HepG2 (cell line): ENCODE measurements around the gene ATP5MK. TPM values are rescaled to one million over a fixed set of nuclear protein-coding genes. Genes with fewer than 3 reads are reported as not detected.

Experiments used
- CBFB ChIP-seq: sonication (generic); formaldehyde crosslinking; IDR thresholded peaks from 2 replicates; pipeline ENCODE4 v1.4.0; 2020; ENCODE audit warnings: missing genetic modification reagents
- FOXA1 ChIP-seq, 2 experiments: fragments of 450-650 bp in 1 of 2; sonication (generic) in 1 of 2; formaldehyde crosslinking in 1 of 2; IDR thresholded peaks; 2 replicates each; pipeline versions ENCODE4 v1.4.0 to v1.6.1; 2016 to 2020; ENCODE audit warnings: missing genetic modification reagents in 1 of 2
- FOXA3 ChIP-seq: IDR thresholded peaks from 2 replicates; pipeline ENCODE4 v1.6.1; 2016; ENCODE audit warnings: missing genetic modification reagents, missing compliant biosample characterization
- GATAD1 ChIP-seq: IDR thresholded peaks from 2 replicates; pipeline ENCODE4 v1.6.1; 2016; ENCODE audit warnings: missing genetic modification reagents, missing compliant biosample characterization
- HNF4A ChIP-seq: sonication (generic); formaldehyde crosslinking; IDR thresholded peaks from 2 replicates; pipeline ENCODE4 v1.4.0; 2020; ENCODE audit warnings: missing genetic modification reagents
- HOXA3 ChIP-seq: sonication (generic); formaldehyde crosslinking; IDR thresholded peaks from 2 replicates; pipeline ENCODE4 v1.5.0; 2020; ENCODE audit warnings: missing genetic modification reagents
- PPARG ChIP-seq: conservative IDR thresholded peaks from 2 replicates; pipeline ENCODE4 v1.6.1; 2016; ENCODE audit warnings: missing biosample characterization, missing genetic modification reagents
- RBM22 ChIP-seq: fragments of 200-400 bp; formaldehyde crosslinking; optimal IDR thresholded peaks from 2 replicates; pipeline ENCODE3; 2017; ENCODE audit warnings: mild to moderate bottlenecking, low read length, moderate library complexity
- SP1 ChIP-seq, 2 experiments: fragments of 450-650 bp in 1 of 2; sonication (generic) in 1 of 2; formaldehyde crosslinking in 1 of 2; IDR thresholded peaks; 2 replicates each; pipeline versions ENCODE4 v1.4.0 to v1.6.1; 2016 to 2020; ENCODE audit warnings: missing genetic modification reagents in 1 of 2
- ZC3H13 ChIP-seq: sonication (generic); formaldehyde crosslinking; IDR thresholded peaks from 2 replicates; pipeline ENCODE4 v1.8.1; 2023; ENCODE audit warnings: mild to moderate bottlenecking, missing genetic modification reagents, moderate library complexity
- ZMYM2 ChIP-seq: sonication (generic); formaldehyde crosslinking; IDR thresholded peaks from 2 replicates; pipeline ENCODE4 v1.8.0; 2022; ENCODE audit warnings: mild to moderate bottlenecking, missing genetic modification reagents
- ZNF205 ChIP-seq: IDR thresholded peaks from 2 replicates; pipeline ENCODE4 v1.6.1; 2018; ENCODE audit warnings: missing biosample characterization, missing genetic modification reagents
- ZNF274 ChIP-seq: sonication (generic); formaldehyde crosslinking; IDR thresholded peaks from 2 replicates; pipeline ENCODE4 v1.5.1; 2020; ENCODE audit warnings: mild to moderate bottlenecking, missing genetic modification reagents
- ZNF567 ChIP-seq: sonication (generic); formaldehyde crosslinking; IDR thresholded peaks from 2 replicates; pipeline ENCODE4 v1.8.1; 2023; ENCODE audit warnings: mild to moderate bottlenecking, missing genetic modification reagents, borderline replicate concordance
- ZNF670 ChIP-seq: sonication (generic); formaldehyde crosslinking; IDR thresholded peaks from 2 replicates; pipeline ENCODE4 v1.8.0; 2022; ENCODE audit warnings: mild to moderate bottlenecking, missing genetic modification reagents, borderline replicate concordance
- ZNF878 ChIP-seq: sonication (generic); formaldehyde crosslinking; IDR thresholded peaks from 2 replicates; pipeline ENCODE4 v1.8.1; 2023; ENCODE audit warnings: mild to moderate bottlenecking, missing genetic modification reagents, moderate library complexity
- ZNF891 ChIP-seq: sonication (generic); formaldehyde crosslinking; IDR thresholded peaks from 2 replicates; pipeline ENCODE4 v1.5.0; 2020; ENCODE audit warnings: mild to moderate bottlenecking, missing genetic modification reagents
- polyA plus RNA-seq, 8 experiments: library from polyadenylated mRNA; depleted of rRNA in 3 of 8; stranded (reverse) in 7 of 8; unstranded in 1 of 8; fragments of >200 nt; fragmentation: Illumina TruSeq in 4 of 8; extraction: Trizol in 4 of 8; gene quantifications; 2 replicates each; pipeline versions ENCODE4 v1.2.1 to v1.2.3, GENCODE V29; 2011 to 2016; ENCODE audit warnings: low read depth in 4 of 8, missing spikeins in 1 of 8, mixed read lengths in 1 of 8; ENCODE audit not compliant: insufficient read depth in 1 of 8
- total RNA-seq, 5 experiments: library from RNA; depleted of rRNA; stranded (reverse); fragments of >200 nt; fragmentation: Illumina TruSeq; extraction: Trizol; gene quantifications; 2 replicates each; pipeline ENCODE4 v1.2.3, GENCODE V29; 2016; ENCODE audit warnings: low read depth in 1 of 5
- TF ChIP-seq, protein P1 (sequence below): sonication (generic); formaldehyde crosslinking; IDR thresholded peaks from 2 replicates; pipeline ENCODE4 v1.5.1; 2020; ENCODE audit warnings: missing genetic modification reagents, mild to moderate bottlenecking, borderline replicate concordance
- TF ChIP-seq, protein P2 (sequence below): sonication (generic); formaldehyde crosslinking; IDR thresholded peaks from 2 replicates; pipeline ENCODE4 v1.4.0; 2020; ENCODE audit warnings: missing genetic modification reagents
- TF ChIP-seq, protein P3 (sequence below): sonication (generic); formaldehyde crosslinking; IDR thresholded peaks from 2 replicates; pipeline ENCODE4 v1.5.0; 2020; ENCODE audit warnings: mild to moderate bottlenecking, missing genetic modification reagents
- TF ChIP-seq, protein P4 (sequence below): sonication (generic); formaldehyde crosslinking; IDR thresholded peaks from 2 replicates; pipeline ENCODE4 v1.4.0; 2020; ENCODE audit warnings: missing genetic modification reagents

The ATP5MK gene
- total and polyA plus RNA-seq, 2 of the 13 experiments (the other 11 are each of a cell fraction or from before 2014, with no cell fraction given): 312 to 517 TPM

DNA sequence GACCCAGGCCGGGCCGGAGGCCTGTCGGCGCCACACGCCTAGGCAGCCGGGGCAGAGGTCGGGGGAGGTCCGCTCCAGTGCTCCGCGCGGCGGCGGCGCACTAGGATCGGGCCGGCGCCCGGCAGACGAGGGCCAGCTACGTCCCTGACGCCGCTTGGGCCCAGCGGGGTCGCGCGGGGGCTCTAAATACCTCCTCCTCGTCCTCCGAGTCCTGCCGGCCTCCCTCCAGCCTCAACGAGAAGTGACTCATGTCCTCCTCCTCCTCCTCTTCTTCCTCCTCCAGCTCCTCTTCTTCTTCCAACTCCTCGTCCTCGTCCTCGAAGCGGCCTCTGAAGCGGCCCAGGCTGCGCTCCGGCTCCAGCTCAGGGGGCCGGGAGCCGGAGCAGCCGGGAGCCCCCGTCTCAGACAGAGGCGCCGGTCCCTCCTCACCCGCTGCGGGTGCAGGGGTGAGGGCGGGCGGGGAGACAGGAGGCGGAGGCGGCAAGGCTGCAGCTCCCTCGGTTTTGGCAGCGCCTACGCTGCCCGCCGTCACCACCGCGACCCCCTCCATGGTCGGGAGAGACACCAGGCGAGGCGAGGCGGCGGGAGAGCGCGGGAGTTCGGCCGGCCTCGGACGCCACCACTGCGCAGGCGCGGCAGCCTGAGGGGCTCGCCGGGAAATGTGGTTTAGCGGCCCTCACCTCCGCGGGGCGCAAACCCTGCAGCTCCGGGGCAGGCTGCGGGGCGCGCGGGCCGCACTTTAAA lies 45.6 kb downstream of the ATP5MK start, which contains the start of gene PCGF6 (continued):
- TF ChIP-seq ZNF274 (CRISPR knock-in tag) (no peak), HNF4A (CRISPR knock-in tag) (no peak), SP1 (IDR thresholded peaks at IDR 0.05) (no peak), SP1 (CRISPR knock-in tag; IDR thresholded peaks at IDR 0.05) (peak; percentile 18; the same call in 1 of the 2 replicates), ZNF878 (no peak), ZNF891 (CRISPR knock-in tag) (no peak), ZNF670 (0 out of 2 replicates have a peak, but pooled peaks have one; percentile 31), GATAD1 (CRISPR knock-in tag) (peak; percentile 69), RBM22 (no peak), FOXA3 (CRISPR knock-in tag) (no peak), HOXA3 (CRISPR knock-in tag) (peak; percentile 66), PPARG (CRISPR knock-in tag) (no peak), ZNF205 (CRISPR knock-in tag) (no peak), CBFB (CRISPR knock-in tag) (0 out of 2 replicates have a peak, but pooled peaks have one; percentile 53), ZMYM2 (no peak), ZNF567 (0 out of 2 replicates have a peak, but pooled peaks have one; percentile 50), ZC3H13 (CRISPR knock-in tag) (no peak), FOXA1 (IDR thresholded peaks at IDR 0.05) (no peak), FOXA1 (CRISPR knock-in tag; IDR thresholded peaks at IDR 0.05) (no peak)
- TF ChIP-seq, protein P1, sequence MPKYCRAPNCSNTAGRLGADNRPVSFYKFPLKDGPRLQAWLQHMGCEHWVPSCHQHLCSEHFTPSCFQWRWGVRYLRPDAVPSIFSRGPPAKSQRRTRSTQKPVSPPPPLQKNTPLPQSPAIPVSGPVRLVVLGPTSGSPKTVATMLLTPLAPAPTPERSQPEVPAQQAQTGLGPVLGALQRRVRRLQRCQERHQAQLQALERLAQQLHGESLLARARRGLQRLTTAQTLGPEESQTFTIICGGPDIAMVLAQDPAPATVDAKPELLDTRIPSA: no peak
- TF ChIP-seq, protein P2, sequence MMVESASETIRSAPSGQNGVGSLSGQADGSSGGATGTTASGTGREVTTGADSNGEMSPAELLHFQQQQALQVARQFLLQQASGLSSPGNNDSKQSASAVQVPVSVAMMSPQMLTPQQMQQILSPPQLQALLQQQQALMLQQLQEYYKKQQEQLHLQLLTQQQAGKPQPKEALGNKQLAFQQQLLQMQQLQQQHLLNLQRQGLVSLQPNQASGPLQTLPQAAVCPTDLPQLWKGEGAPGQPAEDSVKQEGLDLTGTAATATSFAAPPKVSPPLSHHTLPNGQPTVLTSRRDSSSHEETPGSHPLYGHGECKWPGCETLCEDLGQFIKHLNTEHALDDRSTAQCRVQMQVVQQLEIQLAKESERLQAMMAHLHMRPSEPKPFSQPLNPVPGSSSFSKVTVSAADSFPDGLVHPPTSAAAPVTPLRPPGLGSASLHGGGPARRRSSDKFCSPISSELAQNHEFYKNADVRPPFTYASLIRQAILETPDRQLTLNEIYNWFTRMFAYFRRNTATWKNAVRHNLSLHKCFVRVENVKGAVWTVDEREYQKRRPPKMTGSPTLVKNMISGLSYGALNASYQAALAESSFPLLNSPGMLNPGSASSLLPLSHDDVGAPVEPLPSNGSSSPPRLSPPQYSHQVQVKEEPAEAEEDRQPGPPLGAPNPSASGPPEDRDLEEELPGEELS (CRISPR knock-in tag): no peak
- TF ChIP-seq, protein P3, sequence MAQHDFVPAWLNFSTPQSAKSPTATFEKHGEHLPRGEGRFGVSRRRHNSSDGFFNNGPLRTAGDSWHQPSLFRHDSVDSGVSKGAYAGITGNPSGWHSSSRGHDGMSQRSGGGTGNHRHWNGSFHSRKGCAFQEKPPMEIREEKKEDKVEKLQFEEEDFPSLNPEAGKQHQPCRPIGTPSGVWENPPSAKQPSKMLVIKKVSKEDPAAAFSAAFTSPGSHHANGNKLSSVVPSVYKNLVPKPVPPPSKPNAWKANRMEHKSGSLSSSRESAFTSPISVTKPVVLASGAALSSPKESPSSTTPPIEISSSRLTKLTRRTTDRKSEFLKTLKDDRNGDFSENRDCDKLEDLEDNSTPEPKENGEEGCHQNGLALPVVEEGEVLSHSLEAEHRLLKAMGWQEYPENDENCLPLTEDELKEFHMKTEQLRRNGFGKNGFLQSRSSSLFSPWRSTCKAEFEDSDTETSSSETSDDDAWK (CRISPR knock-in tag): no peak
- TF ChIP-seq, protein P4, sequence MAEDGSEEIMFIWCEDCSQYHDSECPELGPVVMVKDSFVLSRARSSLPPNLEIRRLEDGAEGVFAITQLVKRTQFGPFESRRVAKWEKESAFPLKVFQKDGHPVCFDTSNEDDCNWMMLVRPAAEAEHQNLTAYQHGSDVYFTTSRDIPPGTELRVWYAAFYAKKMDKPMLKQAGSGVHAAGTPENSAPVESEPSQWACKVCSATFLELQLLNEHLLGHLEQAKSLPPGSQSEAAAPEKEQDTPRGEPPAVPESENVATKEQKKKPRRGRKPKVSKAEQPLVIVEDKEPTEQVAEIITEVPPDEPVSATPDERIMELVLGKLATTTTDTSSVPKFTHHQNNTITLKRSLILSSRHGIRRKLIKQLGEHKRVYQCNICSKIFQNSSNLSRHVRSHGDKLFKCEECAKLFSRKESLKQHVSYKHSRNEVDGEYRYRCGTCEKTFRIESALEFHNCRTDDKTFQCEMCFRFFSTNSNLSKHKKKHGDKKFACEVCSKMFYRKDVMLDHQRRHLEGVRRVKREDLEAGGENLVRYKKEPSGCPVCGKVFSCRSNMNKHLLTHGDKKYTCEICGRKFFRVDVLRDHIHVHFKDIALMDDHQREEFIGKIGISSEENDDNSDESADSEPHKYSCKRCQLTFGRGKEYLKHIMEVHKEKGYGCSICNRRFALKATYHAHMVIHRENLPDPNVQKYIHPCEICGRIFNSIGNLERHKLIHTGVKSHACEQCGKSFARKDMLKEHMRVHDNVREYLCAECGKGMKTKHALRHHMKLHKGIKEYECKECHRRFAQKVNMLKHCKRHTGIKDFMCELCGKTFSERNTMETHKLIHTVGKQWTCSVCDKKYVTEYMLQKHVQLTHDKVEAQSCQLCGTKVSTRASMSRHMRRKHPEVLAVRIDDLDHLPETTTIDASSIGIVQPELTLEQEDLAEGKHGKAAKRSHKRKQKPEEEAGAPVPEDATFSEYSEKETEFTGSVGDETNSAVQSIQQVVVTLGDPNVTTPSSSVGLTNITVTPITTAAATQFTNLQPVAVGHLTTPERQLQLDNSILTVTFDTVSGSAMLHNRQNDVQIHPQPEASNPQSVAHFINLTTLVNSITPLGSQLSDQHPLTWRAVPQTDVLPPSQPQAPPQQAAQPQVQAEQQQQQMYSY: 0 out of 2 replicates have a peak, but pooled peaks have one; percentile 50
